Measurements from ENCODE around the gene PBX3. TPM values are rescaled to one million over a fixed set of nuclear protein-coding genes. Genes with fewer than 3 reads are reported as not detected.

The PBX3 gene
- total and polyA plus RNA-seq, 9 of the 15 experiments (the other 6 are each of a cell fraction or from before 2014, with no cell fraction given) = 0.14 to 5.8 (median 0.92) TPM

DNA sequence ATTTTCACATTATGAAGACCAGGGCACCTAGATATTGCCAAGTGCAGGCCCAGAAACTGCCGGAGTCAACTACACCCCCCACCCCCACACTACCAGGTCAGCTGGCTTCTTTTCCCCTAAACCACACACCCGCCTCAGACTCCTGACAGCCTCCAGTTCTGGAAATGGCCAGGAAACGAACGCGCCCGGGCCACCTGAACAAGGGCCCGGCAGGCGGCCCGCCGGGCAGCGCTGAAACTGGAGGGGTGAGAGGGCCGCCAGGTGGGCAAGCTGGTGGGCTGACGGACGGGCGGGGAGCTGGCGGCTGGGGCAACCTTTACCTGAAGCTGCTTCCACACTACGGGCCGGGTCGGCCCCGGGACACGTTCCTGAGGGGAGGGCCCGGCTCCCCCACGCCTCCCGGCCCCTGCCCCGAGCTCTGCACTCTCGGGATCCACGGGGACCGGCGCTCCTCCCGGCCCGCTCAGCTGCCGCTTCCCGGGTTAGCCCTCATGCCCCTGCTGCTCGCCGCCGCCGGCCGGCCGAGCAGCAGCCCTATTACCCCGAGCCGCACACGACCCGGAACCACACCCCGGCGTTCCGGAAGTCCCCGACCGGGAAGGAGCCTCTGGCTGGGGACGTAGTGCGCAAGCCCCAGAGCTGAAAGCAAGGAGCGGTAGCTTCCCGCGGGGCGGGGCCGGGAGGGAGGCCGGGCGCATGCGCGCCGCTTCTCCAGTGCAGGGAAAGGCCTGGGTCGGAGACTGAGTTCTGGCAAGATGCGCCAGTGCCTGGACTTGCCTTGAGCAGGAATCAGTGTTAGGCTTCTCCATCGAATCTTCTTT lies 40.3 kb upstream of the PBX3 start, which contains the start of gene MAPKAP1 (continued):
- TF ChIP-seq, protein P1, sequence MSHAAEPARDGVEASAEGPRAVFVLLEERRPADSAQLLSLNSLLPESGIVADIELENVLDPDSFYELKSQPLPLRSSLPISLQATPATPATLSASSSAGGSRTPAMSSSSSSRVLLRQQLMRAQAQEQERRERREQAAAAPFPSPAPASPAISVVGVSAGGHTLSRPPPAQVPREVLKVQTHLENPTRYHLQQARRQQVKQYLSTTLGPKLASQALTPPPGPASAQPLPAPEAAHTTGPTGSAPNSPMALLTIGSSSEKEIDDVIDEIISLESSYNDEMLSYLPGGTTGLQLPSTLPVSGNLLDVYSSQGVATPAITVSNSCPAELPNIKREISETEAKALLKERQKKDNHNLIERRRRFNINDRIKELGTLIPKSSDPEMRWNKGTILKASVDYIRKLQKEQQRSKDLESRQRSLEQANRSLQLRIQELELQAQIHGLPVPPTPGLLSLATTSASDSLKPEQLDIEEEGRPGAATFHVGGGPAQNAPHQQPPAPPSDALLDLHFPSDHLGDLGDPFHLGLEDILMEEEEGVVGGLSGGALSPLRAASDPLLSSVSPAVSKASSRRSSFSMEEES (CRISPR knock-in tag; IDR thresholded peaks at IDR 0.05) = no peak
- no peak for TF ChIP-seq ZNF507 (tag; conservative IDR thresholded peaks at IDR 0.05)
- no peak for TF ChIP-seq OTX1 (CRISPR knock-in tag; IDR thresholded peaks at IDR 0.05)
- no peak for TF ChIP-seq AFF1 (IDR thresholded peaks at IDR 0.05; ENCODE audit: low read depth in 1 of 2, partially characterized antibody in 2 of 2)
- no peak for TF ChIP-seq CCAR2 (IDR thresholded peaks at IDR 0.05; ENCODE audit: low read depth, low read length)
- TF ChIP-seq SP2 (IDR thresholded peaks at IDR 0.05; ENCODE audit: extremely low read depth, low read depth, low read length, poor library complexity, severe bottlenecking) = no peak
- TF ChIP-seq AFF4 (CRISPR knock-in tag; IDR thresholded peaks at IDR 0.05) = no peak
- no peak for TF ChIP-seq ZNF311 (CRISPR knock-in tag; IDR thresholded peaks at IDR 0.05)
- TF ChIP-seq E4F1 (CRISPR knock-in tag; IDR thresholded peaks at IDR 0.05; ENCODE audit: borderline replicate concordance) = no peak
- TF ChIP-seq SIN3B (IDR thresholded peaks at IDR 0.05; ENCODE audit: low read depth) = peak; percentile 77; the same call in 1 of the 2 replicates
- no peak for TF ChIP-seq CEBPB (tag; IDR thresholded peaks at IDR 0.05)
- TF ChIP-seq MXD1 (CRISPR knock-in tag; IDR thresholded peaks at IDR 0.05; ENCODE audit: borderline replicate concordance, poor library complexity, severe bottlenecking) = no peak
- TF ChIP-seq NEUROD1 (IDR thresholded peaks at IDR 0.05; ENCODE audit: borderline replicate concordance, low read depth, low read length, partially characterized antibody) = peak; percentile 47
